HG03175 (cell line): ENCODE results near the gene TTN.

Source experiments
- ATAC-seq: cut with Tn5 transposase; IDR thresholded peaks from one replicate; pipeline ENCODE4 v1.9.1; 2021; ENCODE audit warnings: mild to moderate bottlenecking, moderate library complexity; ENCODE audit not compliant: unreplicated experiment

TTN gene

GRCh38 chr2:178819147-178819875 lies 12.1 kb upstream of the TTN start:
- ATAC-seq = no peak

- no peak for ATAC-seq
Measured at GRCh38 chr2:178811901-178812300, 4.7 kb upstream of the TTN start.

GRCh38 chr2:178811045-178811444 lies 3.8 kb upstream of the TTN start:
- ATAC-seq = no peak

GRCh38 chr2:178810422-178810821 lies 3.2 kb upstream of the TTN start:
- ATAC-seq = no peak

- no peak for ATAC-seq
Measured at GRCh38 chr2:178806543-178806942, 680 bp downstream of the TTN start.

- no peak for ATAC-seq
Measured at GRCh38 chr2:178805457-178805856, 1.8 kb downstream of the TTN start.

GRCh38 chr2:178804791-178805190 lies 2.4 kb downstream of the TTN start:
- peak; percentile 85 for ATAC-seq

- ATAC-seq = no peak
Measured at GRCh38 chr2:178800510-178800909, 6.7 kb downstream of the TTN start.

GRCh38 chr2:178799305-178799704 lies 7.9 kb downstream of the TTN start:
- no peak for ATAC-seq

GRCh38 chr2:178796079-178796677 lies 11.0 kb downstream of the TTN start:
- ATAC-seq = no peak

- no peak for ATAC-seq
Measured at GRCh38 chr2:178787934-178788333, 19.3 kb downstream of the TTN start.

- ATAC-seq = no peak
Measured at GRCh38 chr2:178787155-178787554, 20.1 kb downstream of the TTN start.

GRCh38 chr2:178783889-178784288 lies 23.3 kb downstream of the TTN start:
- no peak for ATAC-seq

GRCh38 chr2:178782236-178782635 lies 25.0 kb downstream of the TTN start:
- no peak for ATAC-seq

- ATAC-seq = no peak
Measured at GRCh38 chr2:178777577-178777976, 29.6 kb downstream of the TTN start.

GRCh38 chr2:178776751-178777150 lies 30.5 kb downstream of the TTN start:
- ATAC-seq = no peak

GRCh38 chr2:178775975-178776374 lies 31.2 kb downstream of the TTN start:
- no peak for ATAC-seq

GRCh38 chr2:178770518-178770917 lies 36.7 kb downstream of the TTN start:
- no peak for ATAC-seq

GRCh38 chr2:178767094-178768060 lies 39.8 kb downstream of the TTN start:
- no peak for ATAC-seq

GRCh38 chr2:178764097-178764496 lies 43.1 kb downstream of the TTN start:
- no peak for ATAC-seq

GRCh38 chr2:178761759-178762371 lies 45.4 kb downstream of the TTN start:
- peak; percentile 55 for ATAC-seq
